Globus pallidus (tissue), 1 donor: ENCODE measurements around the gene CD300E.
"Not testable (repeated sequence)": the region's sequence is repeated elsewhere in the genome, so short reads cannot be mapped to it uniquely, and the experiment has no call there.

ENCODE experiments used
- DNase-seq: peaks from one replicate; pipeline ENCODE4 v3.0.0-alpha.2; 2015; ENCODE audit warnings: low spot score

Gene CD300E

DNA sequence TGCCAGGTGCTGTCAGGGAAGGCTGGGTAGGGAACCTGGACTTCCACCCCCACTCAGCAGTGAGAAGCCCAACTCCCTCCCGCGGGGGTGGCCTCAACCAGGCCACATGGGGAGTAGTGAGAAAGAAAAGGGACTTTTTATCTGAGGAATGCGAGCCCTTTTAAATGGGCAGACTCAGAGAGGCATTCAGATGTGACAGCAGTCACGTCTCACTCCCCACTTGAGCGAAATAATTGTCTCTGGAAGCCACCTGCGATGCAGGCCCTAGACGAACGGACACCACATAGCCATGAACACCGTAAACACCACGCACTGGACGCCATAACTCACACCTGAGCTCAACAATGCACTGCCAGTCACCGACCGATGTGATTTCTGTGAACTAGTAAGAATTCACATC, 11.9 kb upstream of the CD300E start:
- DNase-seq: no peak

DNA sequence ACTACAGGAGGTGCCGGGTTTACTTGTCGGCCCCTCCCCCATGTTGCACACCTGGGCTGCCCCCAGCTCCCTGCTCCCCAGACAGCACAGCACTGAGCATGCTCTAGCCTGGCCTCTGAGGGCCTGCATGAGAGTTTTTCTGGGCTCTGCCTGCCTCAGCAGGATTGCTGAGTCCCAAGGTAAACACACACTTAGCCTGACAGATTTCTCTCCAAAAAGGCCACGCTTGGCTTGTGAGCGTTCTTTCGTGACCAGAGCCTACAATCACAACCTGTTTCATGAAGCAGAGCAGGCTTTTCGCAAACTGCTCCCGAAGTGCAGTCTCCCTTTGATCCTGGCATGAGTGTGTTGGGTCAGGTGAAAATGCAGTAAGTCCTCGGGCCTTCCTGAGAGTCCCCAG, 9.8 kb upstream of the CD300E start:
- DNase-seq: no peak

DNA sequence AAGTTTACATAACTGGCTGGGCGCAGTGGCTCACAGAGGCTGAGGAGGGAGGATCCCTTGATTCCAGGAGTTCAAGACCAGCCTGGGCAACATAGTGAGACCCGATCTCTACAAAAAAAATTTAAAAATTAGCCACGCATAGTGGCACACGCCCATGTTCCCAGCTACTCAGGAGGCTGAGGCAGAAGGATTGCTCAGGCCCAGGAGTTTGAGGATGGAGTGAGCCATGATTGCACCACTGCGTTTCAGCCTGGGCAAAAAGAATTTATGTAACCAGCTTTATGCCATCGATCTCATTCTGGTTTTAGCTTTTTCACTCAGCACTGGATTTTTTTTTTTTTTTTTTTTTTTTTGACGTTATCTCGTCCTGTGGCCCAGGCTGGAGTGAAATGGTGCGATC, 9.1 kb upstream of the CD300E start:
- DNase-seq: no peak

DNA sequence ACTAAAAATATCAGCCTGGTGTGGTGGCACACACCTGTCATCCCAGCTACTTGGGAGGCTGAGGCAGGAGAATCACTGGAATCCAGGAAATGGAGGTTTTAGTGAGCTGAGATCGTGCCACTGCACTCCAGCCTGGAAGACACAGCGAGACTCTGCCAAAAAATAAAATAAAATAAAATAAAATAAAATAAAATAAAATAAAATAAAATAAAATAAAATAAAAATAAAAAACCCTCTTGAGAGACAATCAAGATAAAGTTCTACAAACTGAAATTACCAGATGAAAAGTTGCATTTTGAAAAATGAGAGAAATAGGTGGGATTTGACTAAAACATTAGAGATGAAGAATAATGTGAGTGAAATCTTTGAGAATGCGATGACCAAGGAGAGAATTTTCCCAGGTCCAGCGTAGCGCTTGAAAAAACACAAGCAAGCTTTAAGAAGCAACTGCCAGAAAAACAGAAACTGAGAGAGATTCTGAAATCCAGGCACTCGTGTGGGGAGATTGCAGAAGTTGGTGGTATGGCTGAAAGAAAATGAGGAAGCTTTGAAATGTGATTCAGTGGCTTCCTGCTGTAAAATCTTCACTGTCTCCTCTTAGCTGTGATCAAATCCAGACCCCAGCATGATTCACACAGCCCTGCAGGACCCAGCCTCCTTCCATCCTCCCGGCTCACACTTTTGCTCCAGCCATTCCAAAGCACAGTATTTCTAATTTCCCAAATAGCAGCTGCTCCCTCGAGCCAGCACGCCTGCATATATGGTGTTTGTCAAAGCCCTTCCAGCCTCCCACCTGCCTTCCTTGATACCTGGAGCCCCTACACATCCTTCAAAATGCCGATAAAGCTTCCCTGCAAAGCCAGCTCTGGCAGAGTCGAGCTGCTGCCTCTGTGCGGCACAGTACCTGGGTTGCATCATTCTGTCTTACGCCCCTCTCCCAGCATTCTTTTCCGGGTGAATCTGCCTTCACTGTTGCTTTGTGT, 8.2 kb upstream of the CD300E start:
- DNase-seq: peak; percentile 46

GRCh38 chr17:74630251-74630650, 6.7 kb upstream of the CD300E start:
- not testable (repeated sequence) for DNase-seq

- DNase-seq: no peak
Observed at GRCh38 chr17:74625661-74626060, 2.1 kb upstream of the CD300E start.

GRCh38 chr17:74624131-74624530, 593 bp upstream of the CD300E start:
- DNase-seq: no peak

DNA sequence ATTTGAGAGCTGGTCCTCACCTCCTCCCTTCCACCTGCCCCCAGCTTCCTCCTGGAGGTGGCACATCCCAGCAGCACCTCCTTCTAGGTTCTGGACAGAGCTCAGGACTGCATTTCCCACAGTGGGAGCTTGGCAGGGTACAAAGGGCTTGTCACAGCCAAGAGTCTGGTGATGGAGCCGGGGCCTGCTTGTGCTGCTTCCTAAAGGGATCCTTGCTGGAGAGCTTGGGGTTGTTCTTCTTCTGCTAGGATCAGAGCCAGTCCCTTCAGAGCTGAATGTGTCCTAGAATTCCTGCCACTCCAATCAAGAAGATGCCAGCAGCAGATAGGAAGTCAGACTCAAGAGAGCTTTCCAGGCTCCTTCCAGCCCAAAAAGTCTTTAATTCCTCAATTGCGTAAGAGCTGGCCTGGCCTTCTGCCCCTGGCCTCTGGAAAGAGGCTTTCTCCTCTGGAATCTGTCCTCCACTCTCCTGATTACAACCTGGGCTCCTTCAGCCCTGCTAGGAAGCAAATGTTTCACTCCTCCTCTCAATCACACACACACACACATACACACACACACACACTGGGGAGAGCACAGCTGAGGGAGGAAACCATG, 4.4 kb downstream of the CD300E start:
- no peak for DNase-seq

DNA sequence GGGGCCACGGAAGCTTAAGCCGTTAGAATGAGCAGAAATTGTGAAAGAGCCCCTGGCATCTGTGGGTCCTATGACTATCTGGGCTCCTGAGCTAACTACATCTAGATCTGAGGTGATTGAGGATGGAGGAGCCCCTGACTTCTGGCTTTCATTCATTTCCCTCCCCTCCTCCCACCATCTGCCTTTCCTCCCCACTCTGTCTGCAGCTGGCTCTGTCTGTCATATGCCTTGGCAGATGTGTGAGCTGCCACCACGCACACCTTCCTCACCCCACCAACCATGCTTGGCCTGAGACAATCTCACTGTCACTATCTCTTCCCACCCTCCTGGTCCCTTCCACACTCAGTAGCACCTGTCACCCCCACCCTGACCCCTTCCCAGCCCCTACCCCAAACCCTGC, 5.1 kb downstream of the CD300E start:
- DNase-seq: no peak

- no peak for DNase-seq
Observed at GRCh38 chr17:74616696-74617095, 6.8 kb downstream of the CD300E start.

DNA sequence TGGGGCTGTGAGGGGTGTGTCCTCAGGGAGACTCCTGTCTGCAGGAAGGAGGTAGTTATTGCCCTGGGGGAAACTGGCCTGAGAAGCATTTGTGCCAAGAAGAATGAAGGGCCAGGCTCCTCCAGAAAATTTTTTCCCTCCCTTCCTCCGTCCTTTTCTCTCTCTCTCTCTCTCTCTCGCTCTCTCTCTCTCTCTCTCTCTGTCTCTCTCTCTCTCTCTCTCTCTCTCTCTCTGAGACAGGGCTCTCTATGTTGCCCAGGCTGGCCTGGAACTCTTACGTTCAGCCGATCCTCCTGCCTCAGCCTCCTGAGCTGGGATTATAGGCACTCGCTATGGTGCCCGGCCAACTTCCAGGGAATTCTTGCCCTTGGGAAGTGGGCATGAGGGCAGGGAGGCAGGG, 11.5 kb downstream of the CD300E start:
- no peak for DNase-seq

GRCh38 chr17:74610108-74610507, 13.4 kb downstream of the CD300E start:
- DNase-seq: no peak

DNA sequence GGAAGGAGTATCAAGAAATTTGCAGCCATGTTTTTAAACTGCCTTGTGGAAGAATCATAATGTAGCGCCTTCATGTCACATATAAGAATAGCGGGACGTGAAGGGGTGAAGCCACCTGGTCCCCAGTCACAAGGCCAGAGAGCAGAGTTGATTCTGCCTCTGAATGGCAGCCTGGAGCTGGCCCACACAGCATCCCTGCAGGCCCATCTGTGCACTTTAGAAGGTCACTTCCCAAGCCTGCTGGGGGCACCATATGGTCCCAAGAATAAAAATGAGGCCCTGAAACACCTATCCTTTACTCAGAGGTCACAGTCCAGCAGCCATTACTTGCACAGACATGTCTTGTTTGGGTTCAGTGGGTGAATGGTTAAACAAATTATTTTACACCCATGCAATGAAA, 15.0 kb downstream of the CD300E start:
- DNase-seq: no peak

DNA sequence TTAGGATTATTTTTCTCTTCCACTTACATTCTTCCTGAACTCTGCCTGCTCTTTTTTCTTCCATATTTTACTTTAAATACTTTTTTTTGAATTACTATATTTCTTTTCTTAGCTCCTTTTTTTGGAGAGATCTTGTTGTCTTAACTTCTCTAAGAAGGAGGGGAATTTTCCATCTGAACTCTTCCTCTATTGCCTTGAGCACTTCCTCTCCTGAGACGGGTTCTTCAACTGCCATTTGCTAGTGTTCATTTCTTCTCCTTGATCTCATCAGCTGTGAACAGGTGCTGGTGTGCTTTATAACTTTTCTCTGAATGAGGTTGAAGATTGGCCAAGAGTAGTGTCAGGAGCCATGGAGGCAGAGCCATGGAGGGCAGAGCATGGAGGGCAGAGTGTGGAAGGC, 16.3 kb downstream of the CD300E start:
- no peak for DNase-seq

- DNase-seq: no peak
Observed at GRCh38 chr17:74606050-74606449, 17.5 kb downstream of the CD300E start.

GRCh38 chr17:74605361-74605760, 18.2 kb downstream of the CD300E start:
- DNase-seq: no peak

DNA sequence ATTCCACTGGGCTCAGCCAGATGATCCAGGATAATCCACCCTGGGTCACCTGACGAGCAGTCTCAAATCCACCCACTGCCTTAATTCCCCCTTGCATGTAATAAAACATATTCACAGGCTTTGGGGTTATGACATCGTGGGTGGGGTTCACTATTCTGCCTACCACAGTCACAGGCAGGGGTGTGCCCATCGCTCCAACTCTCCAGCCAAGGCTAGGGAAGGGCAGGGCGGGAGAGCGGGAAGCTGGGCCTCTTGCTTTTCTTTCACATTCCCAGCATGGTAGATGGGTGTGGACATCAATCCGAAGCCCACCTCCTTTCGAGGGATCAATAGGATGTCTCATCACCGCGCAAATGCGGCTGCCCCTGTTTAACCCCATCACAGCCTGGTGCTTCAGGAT, 18.8 kb downstream of the CD300E start:
- no peak for DNase-seq

DNA sequence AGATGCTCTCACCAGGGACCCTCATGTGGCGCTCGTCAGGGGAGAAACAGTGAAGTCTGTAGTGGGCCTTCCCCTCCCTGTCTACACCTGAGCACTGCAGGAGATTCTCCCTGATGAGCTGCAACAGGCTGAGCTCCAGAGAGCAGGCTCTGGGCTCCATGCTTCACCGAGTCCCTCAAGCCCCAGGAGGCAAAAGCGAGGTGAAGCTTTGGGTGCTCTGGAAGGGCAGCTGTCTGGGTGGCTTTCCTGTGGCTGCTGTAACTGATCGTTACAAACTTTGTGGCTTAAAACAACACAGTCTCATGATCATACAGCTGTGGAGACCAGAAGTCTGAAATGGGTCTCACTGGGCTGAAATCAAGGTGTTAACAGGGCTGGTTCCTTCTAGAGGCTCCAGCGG, 19.3 kb downstream of the CD300E start:
- DNase-seq: no peak

- no peak for DNase-seq
Observed at GRCh38 chr17:74603746-74604145, 19.8 kb downstream of the CD300E start.

DNA sequence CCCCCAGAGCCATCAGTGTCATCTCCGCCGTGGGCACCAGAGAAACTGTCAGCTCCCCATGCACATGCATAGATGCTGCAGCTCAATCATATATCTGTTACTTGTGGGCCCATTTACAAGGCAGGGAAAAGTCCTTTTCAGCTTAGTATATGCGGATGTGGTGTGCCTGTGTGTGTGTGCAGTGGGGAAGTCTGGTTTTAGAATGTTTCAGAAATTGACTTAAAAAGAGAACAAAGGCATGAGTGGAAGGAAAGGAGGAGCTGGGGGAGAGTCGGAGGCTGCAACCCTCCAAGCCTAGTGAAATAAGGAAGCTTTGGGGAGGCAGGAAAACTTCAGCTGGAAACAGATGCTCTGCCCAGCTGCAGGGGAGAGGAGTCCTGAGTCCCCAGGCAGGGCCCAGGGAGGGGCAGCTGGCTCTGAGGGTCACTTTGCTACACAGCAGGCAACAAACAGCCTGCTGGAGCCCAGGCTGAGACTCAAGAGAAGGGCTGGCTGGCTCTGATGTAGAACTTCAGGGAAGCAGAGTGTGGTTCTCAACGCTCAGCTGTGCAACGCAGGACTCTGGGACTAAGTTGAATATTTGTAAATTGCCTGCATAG, 20.4 kb downstream of the CD300E start:
- DNase-seq: no peak

- DNase-seq: no peak
Observed at GRCh38 chr17:74601944-74602572, 21.5 kb downstream of the CD300E start.

DNA sequence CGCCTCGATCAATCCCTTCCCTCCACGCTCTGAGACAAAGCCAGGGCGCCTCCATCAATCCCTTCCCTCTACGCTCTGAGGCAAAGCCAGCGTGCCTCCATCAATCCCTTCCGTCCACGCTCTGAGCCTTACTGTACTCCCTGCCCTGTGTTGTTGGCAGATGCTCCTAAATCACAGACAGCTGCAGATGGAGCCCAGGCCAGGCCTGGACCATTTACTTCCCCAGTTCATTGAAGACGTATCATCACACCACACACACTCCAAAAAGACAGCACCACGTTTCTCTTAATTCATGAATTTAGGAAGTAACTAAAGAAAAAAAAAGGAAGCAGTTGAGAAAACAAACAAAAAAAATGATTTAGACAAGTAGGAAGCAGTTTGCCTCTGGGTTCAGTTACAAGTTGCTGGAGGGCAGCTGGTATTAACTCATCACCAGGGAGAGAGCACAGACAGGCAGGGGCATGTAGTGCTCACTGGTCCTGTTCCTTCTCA, 24.0 kb downstream of the CD300E start:
- peak; percentile 35 for DNase-seq

DNA sequence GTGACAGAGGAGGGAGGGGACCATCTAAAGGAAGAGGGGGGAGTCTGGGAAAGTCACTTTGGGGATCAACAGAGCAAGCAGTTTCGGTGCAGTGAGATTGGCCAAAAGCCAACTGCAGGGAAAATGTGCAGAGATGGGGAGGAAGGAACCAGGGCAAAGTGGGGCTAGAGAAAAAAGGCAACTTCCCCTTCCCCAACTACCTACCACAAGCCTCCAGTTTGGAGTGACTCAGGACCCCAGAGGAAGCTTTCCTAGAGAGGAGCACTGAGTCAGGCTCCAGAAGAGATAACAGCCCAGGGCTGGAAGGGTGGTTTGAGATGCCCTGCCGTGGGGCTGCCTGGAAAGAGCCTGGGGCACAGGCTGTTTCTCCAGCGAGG, 24.5 kb downstream of the CD300E start:
- DNase-seq: no peak
